Stimulated activated naive CD8-positive, alpha-beta T cell treated with anti-CD3 and anti-CD28 coated beads, Interleukin-15, amount 100 ng/mL, for 72 hours (primary cell): ENCODE data around the gene NET1.

Source experiments
- ATAC-seq: fragments of 150-1000 bp; cut with Tn5 transposase; 2 replicates; pipeline ENCODE4 v1.10.0; 2021; ENCODE audit warnings: mild to moderate bottlenecking, moderate library complexity
- DNase-seq, 2 donors: peaks; one replicate each; pipeline ENCODE4 v3.0.0; 2021 to 2022
- H3K27ac Mint-ChIP-seq, 2 donors: one replicate each; pipeline ENCODE4 v1.8.0; 2022; ENCODE audit warnings: mild to moderate bottlenecking in 2 of 2, mixed read lengths in 2 of 2, moderate library complexity in 2 of 2
- H3K27me3 Mint-ChIP-seq: one replicate; pipeline ENCODE4 v1.8.0; 2022; ENCODE audit warnings: mixed read lengths
- H3K4me1 Mint-ChIP-seq: one replicate; pipeline ENCODE4 v1.8.0; 2022; ENCODE audit warnings: mild to moderate bottlenecking, mixed read lengths
- H3K4me3 Mint-ChIP-seq, 2 donors: one replicate each; pipeline ENCODE4 v1.8.0; 2022; ENCODE audit warnings: mild to moderate bottlenecking in 2 of 2, mixed read lengths in 2 of 2, moderate library complexity in 1 of 2
- H3K9me3 Mint-ChIP-seq, 2 donors: one replicate each; pipeline ENCODE4 v1.8.0; 2022; ENCODE audit warnings: mixed read lengths in 2 of 2

Gene NET1

GRCh38 chr10:5418584-5418983, 6.2 kb downstream of the NET1 start:
- no peaks in the 10 kb centered on the region for H3K27me3 Mint-ChIP-seq
- DNase-seq (no peak), ATAC-seq (no peak)
- no peak overlapping the region for H3K27ac Mint-ChIP-seq
- H3K4me3 Mint-ChIP-seq: no peak overlapping the region
- peaks cover 22 to 25% of the 10 kb centered on the region in 2 donors for H3K9me3 Mint-ChIP-seq
- no peaks in the 10 kb centered on the region for H3K4me1 Mint-ChIP-seq

GRCh38 chr10:5419466-5420094, 7.2 kb downstream of the NET1 start:
- Mint-ChIP-seq H3K27me3 (no peaks in the 10 kb centered on the region), H3K27ac (no peak overlapping the region), H3K4me1 (no peaks in the 10 kb centered on the region), H3K4me3 (no peak overlapping the region), H3K9me3 (peaks cover 22 to 25% of the 10 kb centered on the region in 2 donors)
- ATAC-seq: no peak
- no peak for DNase-seq

GRCh38 chr10:5423771-5424170, 11.4 kb downstream of the NET1 start:
- Mint-ChIP-seq H3K9me3 (peaks cover 13 to 14% of the 10 kb centered on the region in 2 donors), H3K4me3 (no peak overlapping the region), H3K27ac (no peak overlapping the region), H3K4me1 (no peaks in the 10 kb centered on the region), H3K27me3 (no peaks in the 10 kb centered on the region)
- DNase-seq (no peak), ATAC-seq (no peak)

- peaks cover 3 to 6% of the 10 kb centered on the region in 2 donors for H3K9me3 Mint-ChIP-seq
- H3K27ac Mint-ChIP-seq: no peak overlapping the region
- no peak for ATAC-seq
- H3K4me1 Mint-ChIP-seq: no peaks in the 10 kb centered on the region
- DNase-seq: no peak
- no peaks in the 10 kb centered on the region for H3K27me3 Mint-ChIP-seq
- no peak overlapping the region for H3K4me3 Mint-ChIP-seq
These were observed 12.4 kb downstream of the NET1 start for GRCh38 chr10:5424751-5425150.

- no peaks in the 10 kb centered on the region for H3K4me1 Mint-ChIP-seq
- H3K27me3 Mint-ChIP-seq: no peaks in the 10 kb centered on the region
- no peak overlapping the region for H3K4me3 Mint-ChIP-seq
- DNase-seq (no peak), ATAC-seq (no peak)
- no peak overlapping the region for H3K27ac Mint-ChIP-seq
- H3K9me3 Mint-ChIP-seq: peaks cover 0 to 4% of the 10 kb centered on the region in 2 donors
These were observed 15.8 kb downstream of the NET1 start for GRCh38 chr10:5428133-5428532.

- Mint-ChIP-seq H3K4me1 (peaks cover 12% of the 10 kb centered on the region), H3K4me3 (no peak overlapping the region), H3K27ac (no peak overlapping the region), H3K27me3 (peaks cover 8% of the 10 kb centered on the region), H3K9me3 (peaks cover 0 to 4% of the 10 kb centered on the region in 2 donors)
- DNase-seq: no peak
- no peak for ATAC-seq
These were observed 20.8 kb downstream of the NET1 start for GRCh38 chr10:5433182-5433581.

- Mint-ChIP-seq H3K27me3 (peaks cover 8% of the 10 kb centered on the region), H3K4me3 (no peak overlapping the region), H3K9me3 (peaks cover 0 to 4% of the 10 kb centered on the region in 2 donors), H3K27ac (no peak overlapping the region), H3K4me1 (peaks cover 12% of the 10 kb centered on the region)
- DNase-seq: no peak
- peak; percentile 56 for ATAC-seq
These were observed 21.8 kb downstream of the NET1 start for GRCh38 chr10:5434017-5434753.

- peaks cover 0 to 4% of the 10 kb centered on the region in 2 donors for H3K9me3 Mint-ChIP-seq
- H3K27me3 Mint-ChIP-seq: peaks cover 8% of the 10 kb centered on the region
- DNase-seq (no peak), ATAC-seq (no peak)
- no peak overlapping the region for H3K4me3 Mint-ChIP-seq
- no peak overlapping the region for H3K27ac Mint-ChIP-seq
- H3K4me1 Mint-ChIP-seq: peaks cover 12% of the 10 kb centered on the region
These were observed 23.0 kb downstream of the NET1 start for GRCh38 chr10:5435328-5435727.

- Mint-ChIP-seq H3K4me3 (no peak overlapping the region), H3K27me3 (peaks cover 8% of the 10 kb centered on the region), H3K9me3 (no peaks in the 10 kb centered on the region), H3K4me1 (peaks cover 14% of the 10 kb centered on the region), H3K27ac (no peak overlapping the region)
- ATAC-seq (no peak), DNase-seq (no peak)
These were observed 27.8 kb downstream of the NET1 start for GRCh38 chr10:5440206-5440605.

GRCh38 chr10:5441106-5441505, 28.7 kb downstream of the NET1 start:
- Mint-ChIP-seq H3K4me1 (peaks cover 14% of the 10 kb centered on the region), H3K4me3 (no peak overlapping the region), H3K27ac (no peak overlapping the region), H3K9me3 (no peaks in the 10 kb centered on the region), H3K27me3 (peaks cover 2% of the 10 kb centered on the region)
- DNase-seq (no peak), ATAC-seq (no peak)

- peaks cover 27% of the 10 kb centered on the region for H3K4me1 Mint-ChIP-seq
- no peaks in the 10 kb centered on the region for H3K9me3 Mint-ChIP-seq
- ATAC-seq: no peak
- no peak overlapping the region for H3K27ac Mint-ChIP-seq
- DNase-seq: peak in 1 of 2 donors; percentile 31
- no peak overlapping the region for H3K4me3 Mint-ChIP-seq
- no peaks in the 10 kb centered on the region for H3K27me3 Mint-ChIP-seq
These were observed 30.0 kb downstream of the NET1 start for GRCh38 chr10:5442065-5442989.

GRCh38 chr10:5442990-5443370, 30.6 kb downstream of the NET1 start:
- Mint-ChIP-seq H3K4me3 (no peak overlapping the region), H3K27me3 (no peaks in the 10 kb centered on the region), H3K4me1 (peaks cover 32% of the 10 kb centered on the region), H3K9me3 (no peaks in the 10 kb centered on the region), H3K27ac (no peak overlapping the region)
- ATAC-seq (no peak), DNase-seq (no peak)

GRCh38 chr10:5443429-5443828, 31.1 kb downstream of the NET1 start:
- H3K9me3 Mint-ChIP-seq: no peaks in the 10 kb centered on the region
- H3K27me3 Mint-ChIP-seq: no peaks in the 10 kb centered on the region
- ATAC-seq: peak; percentile 67
- peaks cover 35% of the 10 kb centered on the region for H3K4me1 Mint-ChIP-seq
- DNase-seq: peak in 1 of 2 donors; percentile 22
- H3K4me3 Mint-ChIP-seq: peak overlapping the region in 1 of 2 donors; percentile 18
- no peak overlapping the region for H3K27ac Mint-ChIP-seq

GRCh38 chr10:5445006-5445405, 32.6 kb downstream of the NET1 start:
- Mint-ChIP-seq H3K4me1 (peaks cover 38% of the 10 kb centered on the region), H3K27ac (no peak overlapping the region), H3K27me3 (no peaks in the 10 kb centered on the region), H3K4me3 (no peak overlapping the region), H3K9me3 (no peaks in the 10 kb centered on the region)
- DNase-seq (no peak), ATAC-seq (no peak)

- H3K4me3 Mint-ChIP-seq: peak overlapping the region; percentile 68 to 86
- peaks cover 38% of the 10 kb centered on the region for H3K4me1 Mint-ChIP-seq
- peak overlapping the region in 1 of 2 donors; percentile 35 for H3K27ac Mint-ChIP-seq
- H3K9me3 Mint-ChIP-seq: no peaks in the 10 kb centered on the region
- peak; percentile 76 to 79 for DNase-seq
- ATAC-seq: peak; percentile 75
- no peaks in the 10 kb centered on the region for H3K27me3 Mint-ChIP-seq
These were observed 34.1 kb downstream of the NET1 start for GRCh38 chr10:5446390-5446926.
